Adrenal gland (tissue), 5 donors: Measurements from ENCODE around the gene SPINT2.

Experiments used
- CTCF ChIP-seq, 6 experiments: fragments of 450-650 bp in 4 of 6; fragments of 200-600 bp in 2 of 6; sonication (generic) in 1 of 6; IDR thresholded peaks; 1 replicate in 5 of 6; 2 replicates in 1 of 6; pipeline versions ENCODE4 v1.5.1 to v1.8.0; 2016 to 2021; ENCODE audit warnings: antibody characterized with exemption in 6 of 6, mild to moderate bottlenecking in 2 of 6, moderate library complexity in 1 of 6
- POLR2A ChIP-seq, 2 donors: fragments of 450-650 bp; IDR thresholded peaks; one replicate each; pipeline ENCODE4 v1.6.1; 2017; ENCODE audit warnings: antibody characterized with exemption in 2 of 2, mild to moderate bottlenecking in 2 of 2, moderate library complexity in 1 of 2
- donor health status: DM: no; HTN: no; CAD: no.

GRCh38 chr19:38250428-38250820 is 13.9 kb upstream of the SPINT2 start:
- TF ChIP-seq POLR2A (IDR thresholded peaks at IDR 0.05) (no peak), CTCF (IDR thresholded peaks at IDR 0.05) (no peak)
